ENCODE data around the gene RPS6KC1. TPM values are rescaled to one million over a fixed set of nuclear protein-coding genes. Genes with fewer than 3 reads are reported as not detected.

The RPS6KC1 gene
- total RNA-seq, 1 experiment from 2014 or later = 16.4 TPM

DNA sequence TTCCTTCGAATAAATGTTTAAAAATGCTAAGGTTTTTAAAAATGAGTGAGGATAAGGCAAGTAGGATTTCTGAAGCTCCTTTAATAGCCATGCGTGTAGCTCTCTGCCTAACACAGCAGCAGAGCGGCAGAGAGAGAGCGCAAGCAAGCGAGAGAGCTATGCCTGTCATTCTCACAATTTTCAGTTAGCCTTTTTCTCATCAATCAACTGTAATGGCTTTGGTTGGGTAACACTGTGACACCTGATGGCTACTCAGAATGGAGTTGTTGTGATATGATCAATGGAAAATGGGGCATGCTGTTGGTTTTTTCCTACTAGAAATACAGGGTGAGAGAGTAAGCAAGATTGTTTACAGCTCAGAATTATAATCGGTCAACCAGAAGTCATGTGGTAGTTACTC, 198.4 kb downstream of the RPS6KC1 start:
- Histone ChIP-seq H3K79me2 (ENCODE audit: low read depth) (no peaks in the 10 kb centered on the region), H2AFZ (no peak overlapping the region), H3K27me3 (ENCODE audit: insufficient read depth, low read depth) (no peaks in the 10 kb centered on the region), H3F3A (ENCODE audit: insufficient read depth, low read depth) (no peaks in the 10 kb centered on the region), H3K36me3 (ENCODE audit: low read depth) (no peaks in the 10 kb centered on the region), H3K27ac (no peak overlapping the region), H3K4me3 (no peak overlapping the region), H3K4me2 (no peak overlapping the region), H3K4me1 (replicated peaks; ENCODE audit: insufficient read depth) (no peaks in the 10 kb centered on the region), H3K9me3 (ENCODE audit: insufficient read depth, low read depth) (no peaks in the 10 kb centered on the region), H4K20me1 (ENCODE audit: insufficient read depth) (no peaks in the 10 kb centered on the region), H3K9me2 (ENCODE audit: insufficient read depth) (no peaks in the 10 kb centered on the region)
- ChIA-PET POLR2A (ENCODE audit: unreplicated experiment) (no interaction called here), CTCF (interaction anchor here (0.8 kb wide), 1 partner anchor 157 kb away, joined by 5 read pairs; no protein-coding TSS in a partner anchor)
- intact Hi-C loops (cut with micrococcal nuclease; ENCODE audit: unreplicated experiment) = loop anchor here (10.0 kb wide), 3 partner anchors 125 to 1075 kb away; no protein-coding TSS in a partner anchor
- TF ChIP-seq, protein P1, sequence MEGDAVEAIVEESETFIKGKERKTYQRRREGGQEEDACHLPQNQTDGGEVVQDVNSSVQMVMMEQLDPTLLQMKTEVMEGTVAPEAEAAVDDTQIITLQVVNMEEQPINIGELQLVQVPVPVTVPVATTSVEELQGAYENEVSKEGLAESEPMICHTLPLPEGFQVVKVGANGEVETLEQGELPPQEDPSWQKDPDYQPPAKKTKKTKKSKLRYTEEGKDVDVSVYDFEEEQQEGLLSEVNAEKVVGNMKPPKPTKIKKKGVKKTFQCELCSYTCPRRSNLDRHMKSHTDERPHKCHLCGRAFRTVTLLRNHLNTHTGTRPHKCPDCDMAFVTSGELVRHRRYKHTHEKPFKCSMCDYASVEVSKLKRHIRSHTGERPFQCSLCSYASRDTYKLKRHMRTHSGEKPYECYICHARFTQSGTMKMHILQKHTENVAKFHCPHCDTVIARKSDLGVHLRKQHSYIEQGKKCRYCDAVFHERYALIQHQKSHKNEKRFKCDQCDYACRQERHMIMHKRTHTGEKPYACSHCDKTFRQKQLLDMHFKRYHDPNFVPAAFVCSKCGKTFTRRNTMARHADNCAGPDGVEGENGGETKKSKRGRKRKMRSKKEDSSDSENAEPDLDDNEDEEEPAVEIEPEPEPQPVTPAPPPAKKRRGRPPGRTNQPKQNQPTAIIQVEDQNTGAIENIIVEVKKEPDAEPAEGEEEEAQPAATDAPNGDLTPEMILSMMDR (conservative IDR thresholded peaks at IDR 0.05) = no peak
- BruUV-seq (replicated peaks) = no TSS peak
- DNase-seq = no peak

- CTCF ChIA-PET = interaction anchor here (0.8 kb wide), 1 partner anchor 156 kb away, joined by 5 read pairs; no protein-coding TSS in a partner anchor
- Histone ChIP-seq H4K20me1 (ENCODE audit: insufficient read depth) (no peaks in the 10 kb centered on the region), H3K27ac (no peak overlapping the region), H3F3A (ENCODE audit: insufficient read depth, low read depth) (no peaks in the 10 kb centered on the region), H3K9me2 (ENCODE audit: insufficient read depth) (no peaks in the 10 kb centered on the region), H3K9me3 (ENCODE audit: insufficient read depth, low read depth) (no peaks in the 10 kb centered on the region), H3K4me3 (no peak overlapping the region), H3K36me3 (ENCODE audit: low read depth) (no peaks in the 10 kb centered on the region), H2AFZ (no peak overlapping the region), H3K79me2 (ENCODE audit: low read depth) (no peaks in the 10 kb centered on the region), H3K4me2 (no peak overlapping the region), H3K27me3 (ENCODE audit: insufficient read depth, low read depth) (no peaks in the 10 kb centered on the region), H3K4me1 (replicated peaks; ENCODE audit: insufficient read depth) (no peaks in the 10 kb centered on the region)
- TF ChIP-seq EZH2 (IDR thresholded peaks at IDR 0.05; ENCODE audit: low read depth) = no peak
- TF ChIP-seq, protein P1 (conservative IDR thresholded peaks at IDR 0.05) = no peak
- DNase-seq = no peak
- POLR2A ChIA-PET (ENCODE audit: unreplicated experiment) = no interaction called here
- intact Hi-C loops (cut with micrococcal nuclease; ENCODE audit: unreplicated experiment) = no loop called here
- no TSS peak for BruUV-seq (replicated peaks)
These were observed 199.0 kb downstream of the RPS6KC1 start for GRCh38 chr1:213250041-213250440.

DNA sequence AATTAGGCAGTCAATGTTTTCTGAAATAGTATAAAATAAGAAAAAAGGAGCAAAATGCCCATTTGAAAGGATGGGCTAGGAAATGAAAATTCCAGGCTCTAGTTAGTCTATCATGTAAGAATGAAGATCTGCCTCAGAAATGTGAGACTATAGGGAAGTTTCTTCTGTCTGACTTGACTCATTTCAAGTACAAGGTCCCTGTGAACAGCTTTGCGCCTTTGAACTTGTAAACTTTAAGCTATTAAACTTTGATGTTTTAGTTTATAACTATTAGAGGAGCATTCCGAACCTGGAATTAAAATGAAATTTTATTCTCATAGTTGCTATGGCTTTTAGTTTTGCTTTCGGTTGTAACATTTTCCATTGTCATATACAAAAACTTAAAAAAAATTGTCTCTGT, 199.4 kb downstream of the RPS6KC1 start:
- Histone ChIP-seq H4K20me1 (ENCODE audit: insufficient read depth) (no peaks in the 10 kb centered on the region), H2AFZ (no peak overlapping the region), H3K27me3 (ENCODE audit: insufficient read depth, low read depth) (no peaks in the 10 kb centered on the region), H3K9me2 (ENCODE audit: insufficient read depth) (no peaks in the 10 kb centered on the region), H3K4me2 (no peak overlapping the region), H3K36me3 (ENCODE audit: low read depth) (no peaks in the 10 kb centered on the region), H3F3A (ENCODE audit: insufficient read depth, low read depth) (no peaks in the 10 kb centered on the region), H3K4me3 (no peak overlapping the region), H3K4me1 (replicated peaks; ENCODE audit: insufficient read depth) (no peaks in the 10 kb centered on the region), H3K9me3 (ENCODE audit: insufficient read depth, low read depth) (no peaks in the 10 kb centered on the region), H3K27ac (no peak overlapping the region), H3K79me2 (ENCODE audit: low read depth) (no peaks in the 10 kb centered on the region)
- POLR2A ChIA-PET (ENCODE audit: unreplicated experiment) = no interaction called here
- intact Hi-C loops (cut with micrococcal nuclease; ENCODE audit: unreplicated experiment) = no loop called here
- BruUV-seq (replicated peaks) = no TSS peak
- no peak for DNase-seq
- TF ChIP-seq, protein P1 (conservative IDR thresholded peaks at IDR 0.05) = no peak
- TF ChIP-seq EZH2 (IDR thresholded peaks at IDR 0.05; ENCODE audit: low read depth) = no peak
- CTCF ChIA-PET = no interaction called here

Measured in PC-9 (cell line).